MV-4-11 (cell line): ENCODE measurements around the gene ZNF275.
"Not testable (repeated sequence)": the region's sequence is repeated elsewhere in the genome, so short reads cannot be mapped to it uniquely, and the experiment has no call there.

ENCODE experiments used
- DNase-seq: peaks from one replicate; lab custom pipeline; 2025; lab: John Stamatoyannopoulos, UW

The ZNF275 gene

DNA sequence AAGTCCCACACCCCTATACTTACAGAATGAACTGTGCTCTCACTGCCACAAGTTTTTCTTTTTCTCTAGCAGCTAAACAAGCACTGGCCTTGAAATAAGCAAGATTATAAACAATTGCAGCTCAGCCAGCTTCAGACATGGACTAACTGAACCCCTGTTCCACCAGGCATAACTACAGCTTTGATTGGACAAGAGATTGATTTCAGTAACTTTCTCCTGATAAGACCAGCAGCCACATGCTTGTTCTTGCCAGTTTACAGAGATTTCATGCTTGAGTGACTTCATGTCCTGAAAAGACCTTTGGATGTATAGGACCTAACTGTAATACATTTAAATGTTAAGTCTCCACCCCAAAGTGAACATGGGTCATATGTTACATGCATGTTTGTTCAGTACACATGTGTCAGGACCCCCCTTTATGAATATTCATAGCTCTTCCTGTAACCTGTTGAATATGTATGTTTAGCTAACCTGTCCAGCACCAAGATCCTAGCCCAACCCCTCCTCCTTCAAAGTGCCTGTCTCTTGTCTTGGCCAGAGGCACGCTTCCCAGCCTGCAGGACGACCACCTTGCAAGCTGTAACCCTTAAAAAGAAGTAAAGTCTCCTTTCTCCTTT is 27.9 kb downstream of the ZNF275 start:
- no peak for DNase-seq

DNA sequence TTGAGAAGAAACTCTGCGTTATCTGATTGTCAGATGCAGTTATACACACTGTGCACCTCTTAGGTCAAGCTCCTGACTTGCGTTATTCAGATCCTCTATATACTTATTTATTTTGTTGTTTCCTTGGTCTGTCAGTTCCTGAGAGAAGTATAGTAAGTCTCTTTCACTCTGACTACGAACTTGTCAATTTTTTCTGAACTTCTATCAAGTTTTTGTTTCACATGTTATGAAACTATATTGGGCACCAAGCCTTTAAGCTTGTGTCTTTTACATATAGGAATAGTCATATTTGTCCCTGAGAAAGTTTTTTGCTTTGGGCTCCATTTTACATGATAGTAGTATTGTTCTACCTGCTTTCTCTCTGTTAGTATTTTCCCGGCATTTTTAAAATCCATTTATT is 31.7 kb downstream of the ZNF275 start:
- no peak for DNase-seq

DNA sequence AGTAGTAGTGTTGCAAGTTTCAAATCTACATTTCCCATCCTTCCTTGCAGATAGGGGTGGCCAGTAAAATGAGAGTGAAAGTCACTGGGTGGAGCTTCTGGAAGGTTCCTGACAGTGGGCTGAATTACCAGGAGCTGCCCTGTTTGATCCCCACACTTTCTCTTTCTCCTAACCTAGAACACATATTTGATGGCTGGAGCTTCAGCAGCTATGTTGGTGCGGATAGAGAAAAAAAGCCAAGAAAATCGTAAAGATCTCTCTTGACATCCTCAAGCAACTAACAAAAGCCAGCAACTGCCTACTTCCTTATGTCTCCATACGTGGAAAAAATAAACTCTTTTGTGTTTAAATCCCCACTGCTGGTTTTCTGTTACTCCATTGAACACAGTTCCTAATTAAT is 32.2 kb downstream of the ZNF275 start:
- no peak for DNase-seq

DNA sequence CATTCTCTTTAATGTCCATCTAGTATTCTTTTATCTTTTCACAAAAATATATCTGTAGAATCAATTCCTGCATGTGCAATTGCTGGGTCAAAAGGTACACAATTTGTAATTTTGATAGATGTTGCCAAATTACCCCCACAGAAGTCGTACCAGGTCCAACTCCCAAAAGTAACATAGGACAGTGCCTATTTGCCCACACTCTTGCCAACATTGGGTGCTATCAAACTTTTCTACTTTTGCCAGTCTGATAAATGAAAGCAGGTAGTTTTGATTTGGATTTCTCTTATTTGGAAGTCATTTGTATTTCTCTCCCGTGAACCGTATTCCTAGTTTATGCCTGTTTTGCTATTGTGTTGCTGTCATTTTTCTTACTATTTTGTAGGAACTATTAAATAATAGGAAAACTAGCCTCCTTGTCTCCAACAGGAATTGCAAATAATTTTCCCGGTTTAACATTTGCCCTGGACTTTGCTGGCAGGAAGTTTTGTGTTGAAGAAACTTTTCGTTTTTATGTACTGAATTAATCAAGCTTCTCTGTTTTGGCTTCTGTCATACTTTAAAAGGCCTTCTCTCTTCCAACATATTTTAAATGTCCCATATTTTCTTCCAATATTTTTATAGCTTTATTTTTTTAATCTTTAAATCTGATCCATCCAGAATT is 33.1 kb downstream of the ZNF275 start:
- no peak for DNase-seq

DNA sequence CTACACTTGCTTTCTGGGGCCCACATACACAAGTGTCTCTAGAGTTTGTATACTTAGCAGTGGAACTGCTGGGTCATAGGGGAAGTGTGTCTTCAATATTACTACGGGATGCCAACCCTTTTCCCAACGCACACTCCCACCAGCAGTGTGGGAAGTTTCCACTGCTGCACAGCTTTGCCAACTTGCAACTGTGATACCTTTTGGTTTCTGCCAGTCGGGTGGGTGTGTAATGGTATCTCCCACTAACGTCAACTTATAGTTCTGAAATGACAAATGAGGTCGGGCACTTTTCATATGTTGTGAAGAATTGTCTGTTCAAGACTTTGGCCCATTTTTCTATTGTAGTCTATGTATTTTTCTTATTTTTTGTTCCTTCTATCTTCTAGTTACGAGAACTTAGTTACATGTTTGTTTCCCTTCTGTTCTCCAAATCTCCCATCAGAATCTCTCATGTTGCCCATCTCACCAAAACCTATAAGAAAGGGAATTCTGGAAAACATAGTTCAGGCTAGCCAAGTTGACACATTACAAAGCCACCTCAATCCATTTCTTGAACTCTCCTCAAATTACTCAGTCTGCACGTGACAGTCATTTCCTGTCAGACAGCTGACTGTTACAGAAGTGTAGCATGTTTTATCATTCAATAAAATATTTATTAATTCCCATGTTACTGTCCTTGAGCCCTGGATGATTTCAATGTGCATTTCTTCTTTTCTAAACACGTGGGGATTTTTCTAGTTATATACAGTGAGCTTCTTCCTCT is 36.5 kb downstream of the ZNF275 start:
- no peak for DNase-seq

DNA sequence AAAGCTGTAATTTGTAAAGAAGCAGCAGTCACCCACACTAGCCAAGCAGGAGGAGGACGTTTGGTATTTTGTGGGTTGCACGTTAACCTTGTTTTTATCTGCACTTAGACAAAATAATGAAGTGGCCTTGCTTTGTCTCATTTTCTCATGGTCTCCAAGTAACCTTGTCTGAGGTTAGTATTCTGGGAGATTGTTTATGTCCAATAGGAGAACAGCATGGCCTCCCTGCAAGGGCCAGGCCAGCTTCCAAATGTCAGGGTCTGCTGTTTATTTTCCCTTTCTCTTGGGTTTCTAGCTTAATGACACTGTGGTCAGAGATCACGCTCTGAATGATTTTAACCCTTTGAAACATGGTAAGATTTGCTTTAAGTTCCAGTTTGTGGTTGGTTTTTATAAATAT is 37.3 kb downstream of the ZNF275 start:
- no peak for DNase-seq

DNA sequence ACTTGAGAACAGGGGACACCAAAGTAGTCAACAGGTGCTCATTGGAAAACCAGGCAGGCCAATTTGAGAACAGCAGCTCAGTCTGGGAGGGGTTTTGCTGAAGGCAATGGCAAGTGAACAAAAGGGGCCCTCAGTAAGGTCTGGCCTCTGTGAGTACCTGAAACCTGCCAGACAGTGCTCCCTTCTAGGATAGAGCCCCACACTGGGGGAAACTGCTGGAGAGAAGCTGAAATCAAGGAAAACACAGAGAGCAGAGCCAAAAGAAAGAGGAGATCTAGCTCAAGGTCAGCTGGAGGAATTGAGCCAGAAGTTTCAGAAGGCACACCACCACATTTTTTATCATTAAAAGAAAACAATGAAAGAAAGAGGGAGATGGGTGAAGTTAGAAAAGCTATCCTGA is 39.0 kb downstream of the ZNF275 start:
- no peak for DNase-seq

DNA sequence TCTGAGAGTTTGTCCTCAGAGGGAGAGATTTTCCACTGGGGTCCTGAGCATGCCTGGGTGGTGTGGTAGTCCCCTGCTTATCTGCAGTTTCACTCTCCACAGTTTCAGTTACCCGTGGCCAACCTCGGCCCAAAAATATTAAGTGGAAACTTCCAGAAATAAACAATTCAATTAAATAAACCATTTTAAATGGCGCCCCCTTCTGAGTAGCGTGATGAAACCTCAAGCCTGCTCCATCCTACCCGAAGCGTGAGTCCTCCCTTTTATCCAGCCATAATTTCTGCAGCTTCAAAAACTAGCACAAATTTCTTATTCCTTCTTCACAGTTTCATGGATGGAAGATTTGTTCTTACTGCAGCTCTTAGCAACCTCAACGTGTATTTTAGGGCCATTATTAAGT is 40.5 kb downstream of the ZNF275 start:
- no peak for DNase-seq

DNA sequence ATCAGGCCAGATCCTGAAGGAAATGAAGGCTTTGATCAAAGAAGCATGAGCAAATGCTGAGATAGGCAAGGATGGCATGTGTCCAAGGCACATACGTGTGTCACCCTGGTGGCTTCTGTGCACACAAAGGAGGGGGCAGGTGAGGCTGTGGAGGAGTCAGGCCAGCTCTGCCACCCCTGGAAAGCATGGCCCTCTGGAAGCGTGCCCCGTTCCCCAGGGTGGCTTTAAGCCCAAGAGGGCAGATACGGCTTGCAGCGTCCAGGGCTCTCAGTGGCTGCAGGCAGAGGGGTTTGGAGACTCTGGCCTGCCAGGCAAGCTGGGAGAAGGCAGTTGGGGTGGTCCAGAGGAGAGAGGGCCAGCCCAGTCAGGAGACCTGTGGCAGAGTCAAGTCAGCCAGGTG is 41.6 kb downstream of the ZNF275 start:
- no peak for DNase-seq

DNA sequence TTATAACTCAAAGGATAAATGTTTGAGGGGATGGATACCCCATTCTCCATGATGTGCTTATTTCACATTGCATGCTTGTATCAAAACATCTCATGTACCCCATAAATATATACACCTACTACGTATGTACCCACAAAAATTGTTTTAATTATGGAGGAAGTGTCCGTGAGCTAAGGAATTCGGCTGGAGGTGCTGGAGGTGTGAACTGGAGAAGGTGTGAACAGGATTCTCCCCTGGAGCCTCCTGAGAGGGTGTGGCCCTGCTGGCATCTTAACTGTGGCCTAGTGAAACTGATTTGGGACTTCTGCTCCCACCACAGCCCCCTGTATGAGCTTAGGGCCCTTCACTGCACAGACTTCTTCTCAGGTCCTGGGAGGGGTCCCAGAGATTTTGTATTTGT is 43.8 kb downstream of the ZNF275 start:
- no peak for DNase-seq

DNA sequence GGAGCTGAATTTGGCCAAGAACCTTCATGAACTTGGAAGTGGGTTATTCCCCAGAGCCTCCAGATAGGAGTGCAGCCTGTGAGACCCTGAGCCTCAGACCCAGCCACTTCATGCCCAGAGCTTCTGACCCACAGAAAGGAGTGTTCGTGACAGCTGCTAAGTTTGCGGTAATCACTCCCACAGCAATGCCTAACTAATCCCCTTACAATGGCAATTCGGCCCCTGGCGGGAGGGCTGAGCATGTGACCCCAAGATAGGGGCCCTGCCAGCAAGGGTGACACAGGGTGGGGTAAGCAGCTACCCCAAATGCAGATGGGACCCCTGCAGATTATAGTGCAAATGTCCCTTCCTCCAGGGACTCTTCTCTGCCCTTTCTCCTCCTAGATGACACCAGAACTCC is 44.7 kb downstream of the ZNF275 start:
- DNase-seq, result no peak

DNA sequence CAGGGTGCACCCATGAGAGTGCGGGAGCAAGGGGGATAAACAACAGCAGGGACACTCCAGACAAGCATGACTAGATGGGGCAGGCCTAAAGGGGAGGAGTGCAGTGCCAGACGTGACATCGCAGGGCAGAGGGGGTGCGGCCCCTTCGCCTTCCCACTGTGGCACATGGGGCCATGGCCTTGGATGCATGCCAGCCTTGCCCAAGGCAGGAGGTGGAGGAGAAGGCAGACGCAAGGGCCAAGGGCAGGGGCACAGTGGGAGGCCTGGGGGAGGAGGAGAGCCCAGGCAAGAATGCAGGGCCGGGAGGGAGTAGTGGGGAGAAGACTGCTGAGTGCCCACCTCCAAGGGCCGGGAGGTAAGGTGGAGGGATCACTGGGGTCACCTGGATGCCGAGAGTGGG is 45.6 kb downstream of the ZNF275 start:
- DNase-seq, result no peak

DNA sequence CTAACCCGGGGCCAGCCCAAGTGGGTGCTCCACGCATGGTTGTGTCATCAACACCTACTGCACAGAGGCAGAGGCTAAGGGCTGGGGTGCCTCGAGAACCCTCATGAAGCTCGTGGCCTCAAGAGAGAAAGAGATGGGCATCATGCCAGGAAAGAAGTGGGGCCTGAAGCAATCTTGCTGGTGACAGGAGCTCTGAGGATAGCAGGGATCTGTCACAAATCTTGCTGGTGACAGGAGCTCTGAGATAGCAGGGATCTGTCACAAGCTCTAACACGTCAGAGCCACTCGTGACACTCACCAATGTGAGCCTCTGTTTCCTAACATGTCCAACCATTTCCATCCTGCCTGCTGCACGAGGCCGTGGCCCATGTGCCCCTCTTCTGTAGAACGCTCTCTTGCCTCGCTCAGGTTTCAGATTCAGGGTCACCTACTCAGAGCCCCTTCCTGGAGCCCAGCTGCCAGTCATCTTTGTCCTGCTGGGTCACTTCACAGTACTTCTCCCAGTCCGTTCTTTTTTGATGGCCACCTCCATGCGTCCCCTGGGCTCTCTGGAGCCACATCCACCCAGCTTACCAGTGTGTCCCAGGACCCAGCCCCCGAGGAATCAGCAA is 46.1 kb downstream of the ZNF275 start:
- no peak for DNase-seq

DNA sequence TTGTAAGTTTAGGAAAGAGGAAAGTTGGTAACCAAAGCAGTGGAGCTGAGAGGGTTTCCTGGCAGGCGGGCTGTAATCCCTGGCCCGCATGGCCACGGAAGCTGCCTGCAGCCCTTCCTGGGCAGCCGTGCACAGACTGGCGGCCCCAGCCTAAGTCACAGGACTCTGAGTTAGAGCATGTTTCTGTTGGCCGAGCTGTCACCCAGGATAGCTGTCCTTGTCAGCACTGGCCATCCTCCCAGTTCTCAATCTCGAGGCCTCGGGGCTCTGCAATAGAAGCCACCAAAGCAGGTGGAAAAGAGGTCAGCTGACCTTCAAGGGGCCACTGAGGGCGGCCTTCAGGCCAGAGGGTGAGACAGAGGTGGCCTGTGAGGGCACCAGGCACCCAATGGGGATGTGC is 46.7 kb downstream of the ZNF275 start:
- no peak for DNase-seq

DNA sequence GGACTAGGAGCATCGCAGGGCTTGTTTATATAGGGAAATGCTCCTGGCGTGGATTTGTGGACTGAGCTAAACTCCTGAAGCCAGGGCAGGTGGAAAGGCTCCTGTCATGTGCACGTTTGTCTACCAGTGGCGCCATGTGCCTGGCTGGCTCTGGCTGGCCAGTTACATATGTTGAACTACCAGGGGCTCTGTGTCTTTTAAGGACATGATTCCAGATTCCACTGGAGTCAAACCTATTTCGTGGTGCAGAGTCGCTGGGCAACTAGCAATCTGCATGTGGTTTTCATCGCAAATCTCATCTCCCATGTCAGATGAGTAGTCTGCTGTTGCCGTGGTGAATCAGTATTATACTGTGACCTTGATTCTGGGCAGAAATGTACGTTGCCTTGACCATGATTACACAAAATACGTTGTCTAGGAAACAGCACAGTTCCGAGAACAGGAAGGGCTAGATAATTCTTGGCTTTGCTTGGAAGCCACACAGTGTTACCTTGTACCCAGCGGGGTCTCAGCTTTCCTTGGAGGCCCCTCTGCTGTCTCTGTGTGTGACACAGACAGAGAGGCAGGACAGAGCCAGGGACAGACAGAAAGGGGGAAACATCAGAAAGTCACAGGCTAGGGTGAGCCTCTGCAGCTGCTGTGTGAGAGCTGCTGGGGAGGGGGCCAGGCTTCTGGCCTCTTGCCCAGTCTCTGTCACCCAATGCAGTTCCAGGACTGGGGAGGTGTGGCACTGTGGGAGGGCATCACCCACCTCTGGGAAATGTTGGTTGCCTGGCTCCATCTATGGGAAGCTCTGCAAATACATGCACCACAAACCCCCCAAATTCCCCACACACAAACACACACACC is 48.0 kb downstream of the ZNF275 start:
- peak; percentile 80 for DNase-seq

DNA sequence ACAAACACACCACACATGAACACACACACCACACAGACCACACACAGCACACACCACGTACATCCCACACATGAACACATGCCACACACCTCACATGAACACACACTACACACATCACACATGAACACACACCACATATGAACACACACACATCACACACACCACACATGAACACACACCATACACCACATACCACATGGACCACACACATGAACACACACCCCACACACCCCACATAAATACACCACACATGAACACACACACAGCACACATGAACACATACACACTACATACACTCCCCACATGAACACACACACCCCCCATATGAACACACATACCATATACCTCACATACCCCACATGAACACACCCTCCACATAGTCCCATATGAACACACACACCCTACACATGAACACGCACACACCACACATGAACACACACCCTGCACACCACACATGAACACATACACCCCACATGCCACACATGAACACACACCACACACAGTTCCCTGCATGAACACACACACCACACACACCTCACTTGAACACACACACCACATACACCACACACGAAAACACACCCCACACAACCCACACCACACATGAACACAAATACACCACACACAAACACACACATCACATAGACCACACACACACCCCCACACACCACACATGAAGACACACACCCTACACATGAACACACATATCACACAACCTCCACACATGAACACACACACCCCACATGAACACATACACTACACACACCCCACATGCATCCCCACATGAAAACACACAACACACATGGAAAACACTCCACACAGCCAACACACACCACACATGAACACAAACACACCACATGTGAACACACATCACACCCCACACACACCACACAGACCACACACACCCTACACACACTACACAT is 48.9 kb downstream of the ZNF275 start:
- no peak for DNase-seq

DNA sequence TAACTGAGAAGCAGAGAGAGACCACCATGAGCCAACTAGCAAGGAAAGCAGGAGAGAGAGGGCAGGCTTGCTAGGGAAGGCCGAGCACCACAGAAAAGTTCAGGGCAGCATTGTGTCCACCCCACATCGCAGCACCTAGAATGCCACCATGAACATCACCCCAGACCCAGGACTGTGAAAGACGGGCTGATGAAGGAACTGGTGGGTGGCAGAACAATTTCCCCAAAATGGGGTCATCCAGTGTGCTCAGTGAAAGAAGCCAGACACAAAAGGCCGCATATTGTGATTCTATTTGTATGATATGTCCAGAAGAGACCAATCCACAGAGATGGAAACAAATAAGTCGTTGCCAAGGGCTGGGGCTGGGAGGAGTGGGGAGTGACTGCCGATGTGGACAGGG is 50.4 kb downstream of the ZNF275 start:
- DNase-seq, result no peak

DNA sequence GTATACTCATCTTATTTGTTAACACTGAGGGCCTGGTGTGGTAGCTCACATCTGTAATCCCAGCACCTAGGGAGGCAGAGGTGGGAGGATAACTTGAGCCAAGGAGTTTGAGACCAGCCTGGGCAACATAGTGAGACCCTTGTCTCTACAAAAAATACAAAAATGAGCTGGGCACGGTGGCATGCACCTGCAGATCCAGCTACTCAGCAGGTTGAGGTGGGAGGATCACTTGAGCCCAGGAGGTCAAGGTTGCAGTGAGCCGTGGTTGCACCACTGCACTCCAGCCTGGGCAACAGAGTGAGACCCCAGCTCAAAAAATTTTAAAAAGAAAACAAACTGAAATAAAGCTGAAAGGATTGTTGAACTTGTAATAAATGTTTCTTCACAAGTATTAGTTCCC is 51.0 kb downstream of the ZNF275 start:
- not testable (repeated sequence) for DNase-seq

DNA sequence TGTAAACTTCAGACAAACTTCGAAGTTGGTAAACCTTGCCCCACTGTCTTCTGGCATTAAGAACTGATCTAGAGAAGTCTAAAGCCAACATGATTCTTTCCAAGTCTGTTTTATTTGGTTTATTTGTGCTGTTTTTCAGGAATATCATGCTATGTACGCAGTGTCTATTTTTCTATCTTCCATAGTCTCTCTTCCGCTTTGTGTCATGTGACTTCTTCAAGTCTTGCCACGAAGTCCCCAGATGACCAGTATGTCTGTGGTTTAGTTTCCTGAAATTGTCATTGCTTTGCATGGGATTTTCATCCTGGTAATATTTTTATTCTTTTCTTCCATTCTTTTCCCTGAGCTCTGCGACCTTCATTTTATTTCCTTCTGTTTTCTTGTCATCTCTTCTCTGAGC is 52.1 kb downstream of the ZNF275 start:
- DNase-seq, result peak; percentile 3

DNA sequence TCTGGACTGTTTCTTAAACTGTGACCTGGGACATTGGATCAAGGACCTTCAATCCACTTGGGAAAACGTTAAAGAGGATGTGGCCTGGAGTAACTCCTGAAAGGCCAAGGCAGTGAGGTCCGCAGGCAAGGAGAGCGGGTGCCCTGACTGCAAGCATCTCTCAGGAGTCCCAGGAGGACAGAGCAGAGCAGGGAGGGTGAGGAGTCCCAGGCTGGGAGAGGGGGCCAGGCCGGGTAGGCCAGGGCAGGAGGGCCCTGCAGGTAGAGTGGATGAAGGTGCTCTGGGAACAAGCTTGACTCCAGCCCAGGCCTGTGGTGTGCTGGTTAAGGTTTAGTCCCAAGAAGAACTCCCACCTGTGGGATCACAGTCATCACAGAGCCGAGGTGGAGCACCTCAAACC is 53.4 kb downstream of the ZNF275 start:
- no peak for DNase-seq
